ENCODE results near the gene TNIP2. TPM values are rescaled to one million over a fixed set of nuclear protein-coding genes. Genes with fewer than 3 reads are reported as not detected.

The TNIP2 gene
- total and polyA plus RNA-seq, 2 of the 13 experiments (the other 11 are each of a cell fraction or from before 2014, with no cell fraction given): 25.6 to 38.0 TPM

DNA sequence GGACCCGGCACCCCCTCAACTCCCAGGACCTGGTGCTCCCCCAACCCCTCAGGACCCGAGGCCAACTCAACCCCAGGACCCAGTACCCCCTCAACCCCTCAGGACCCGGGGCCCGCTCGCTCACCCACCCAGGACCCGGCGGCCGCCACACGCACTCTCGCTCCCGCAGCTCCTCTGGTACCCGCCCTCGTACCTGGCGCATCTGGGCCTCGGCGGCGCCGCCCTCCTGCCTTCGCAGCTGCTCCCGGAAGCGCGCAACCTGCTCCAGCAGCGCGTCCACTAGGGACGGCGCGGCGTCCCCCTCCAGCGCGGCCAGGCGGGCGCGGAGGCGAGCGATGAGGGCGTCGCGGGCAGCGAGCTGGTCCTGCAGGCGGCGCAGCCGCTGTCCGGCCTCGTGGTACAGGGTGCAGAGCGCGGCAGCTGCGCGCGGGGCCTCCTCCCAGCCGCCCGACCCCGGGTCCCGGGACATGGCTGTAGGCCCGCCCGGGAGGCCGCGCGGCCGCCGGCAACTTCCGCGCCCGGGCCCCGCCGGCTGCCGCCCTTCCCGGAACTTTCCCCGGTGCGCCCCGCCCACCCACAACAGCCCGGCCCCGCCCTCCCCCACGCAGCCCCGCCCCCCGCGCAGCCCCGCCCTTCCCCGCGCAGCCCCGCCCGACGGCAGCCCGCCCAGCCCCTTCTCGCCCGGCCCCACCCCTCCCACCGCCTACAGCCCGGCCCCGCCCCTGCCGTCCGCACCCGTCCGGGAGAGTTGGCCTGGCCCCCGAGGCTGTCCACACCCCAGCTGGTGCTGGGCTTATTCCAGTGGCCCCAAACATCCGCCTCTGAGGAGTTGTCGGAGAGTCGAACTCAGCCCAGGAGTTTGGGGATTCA, at the start of gene TNIP2 (continued):
- no peak for TF ChIP-seq SCMH1 (CRISPR knock-in tag; IDR thresholded peaks at IDR 0.05; ENCODE audit: borderline replicate concordance)
- 0 out of 2 replicates have a peak, but pooled peaks have one; percentile 12 for TF ChIP-seq RFX5 (IDR thresholded peaks at IDR 0.05; ENCODE audit: low read depth, low read length)
- TF ChIP-seq TOE1 (CRISPR knock-in tag; IDR thresholded peaks at IDR 0.05): no peak; the same call in 1 of the 2 replicates
- TF ChIP-seq, protein P1, sequence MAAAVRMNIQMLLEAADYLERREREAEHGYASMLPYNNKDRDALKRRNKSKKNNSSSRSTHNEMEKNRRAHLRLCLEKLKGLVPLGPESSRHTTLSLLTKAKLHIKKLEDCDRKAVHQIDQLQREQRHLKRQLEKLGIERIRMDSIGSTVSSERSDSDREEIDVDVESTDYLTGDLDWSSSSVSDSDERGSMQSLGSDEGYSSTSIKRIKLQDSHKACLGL (CRISPR knock-in tag; IDR thresholded peaks at IDR 0.05): no peak
- TF ChIP-seq, protein P2, sequence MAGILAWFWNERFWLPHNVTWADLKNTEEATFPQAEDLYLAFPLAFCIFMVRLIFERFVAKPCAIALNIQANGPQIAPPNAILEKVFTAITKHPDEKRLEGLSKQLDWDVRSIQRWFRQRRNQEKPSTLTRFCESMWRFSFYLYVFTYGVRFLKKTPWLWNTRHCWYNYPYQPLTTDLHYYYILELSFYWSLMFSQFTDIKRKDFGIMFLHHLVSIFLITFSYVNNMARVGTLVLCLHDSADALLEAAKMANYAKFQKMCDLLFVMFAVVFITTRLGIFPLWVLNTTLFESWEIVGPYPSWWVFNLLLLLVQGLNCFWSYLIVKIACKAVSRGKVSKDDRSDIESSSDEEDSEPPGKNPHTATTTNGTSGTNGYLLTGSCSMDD (CRISPR knock-in tag; IDR thresholded peaks at IDR 0.05): no peak
- TF ChIP-seq CHCHD3 (CRISPR knock-in tag; IDR thresholded peaks at IDR 0.05): no peak
- TF ChIP-seq MED8 (CRISPR knock-in tag; IDR thresholded peaks at IDR 0.05; ENCODE audit: insufficient replicate concordance): no peak
- TF ChIP-seq ZNF761 (CRISPR knock-in tag; conservative IDR thresholded peaks at IDR 0.05): 0 out of 2 replicates have a peak, but pooled peaks have one; percentile 42
- no peak for TF ChIP-seq SATB2 (CRISPR knock-in tag; IDR thresholded peaks at IDR 0.05)
- TF ChIP-seq KLF9 (CRISPR knock-in tag; IDR thresholded peaks at IDR 0.05; ENCODE audit: low read depth): no peak
- no peak for TF ChIP-seq ZNF530 (CRISPR knock-in tag; IDR thresholded peaks at IDR 0.05; ENCODE audit: low read depth)
- no peak for TF ChIP-seq MAFG (CRISPR knock-in tag; IDR thresholded peaks at IDR 0.05)
- no peak for TF ChIP-seq HDAC6 (IDR thresholded peaks at IDR 0.05; ENCODE audit: low read depth, low read length)
- TF ChIP-seq MIER2 (CRISPR knock-in tag; IDR thresholded peaks at IDR 0.05): no peak
- TF ChIP-seq ZNF746 (CRISPR knock-in tag; IDR thresholded peaks at IDR 0.05): no peak; the same call in 1 of the 2 replicates
- peak; percentile 80; the same call in 1 of the 2 replicates for TF ChIP-seq EEA1 (CRISPR knock-in tag; IDR thresholded peaks at IDR 0.05; ENCODE audit: borderline replicate concordance)
- peak; percentile 86 for TF ChIP-seq RBFOX2 (IDR thresholded peaks at IDR 0.05; ENCODE audit: low read depth, low read length)
- TF ChIP-seq ZC3H13 (CRISPR knock-in tag; IDR thresholded peaks at IDR 0.05): no peak
- no peak for TF ChIP-seq ZIK1 (CRISPR knock-in tag; IDR thresholded peaks at IDR 0.05; ENCODE audit: borderline replicate concordance, low read depth)
- no peak for TF ChIP-seq RFXANK (CRISPR knock-in tag; IDR thresholded peaks at IDR 0.05)
- TF ChIP-seq ZNF484 (CRISPR knock-in tag; IDR thresholded peaks at IDR 0.05; ENCODE audit: borderline replicate concordance, low read depth): no peak
- TF ChIP-seq, protein P3, sequence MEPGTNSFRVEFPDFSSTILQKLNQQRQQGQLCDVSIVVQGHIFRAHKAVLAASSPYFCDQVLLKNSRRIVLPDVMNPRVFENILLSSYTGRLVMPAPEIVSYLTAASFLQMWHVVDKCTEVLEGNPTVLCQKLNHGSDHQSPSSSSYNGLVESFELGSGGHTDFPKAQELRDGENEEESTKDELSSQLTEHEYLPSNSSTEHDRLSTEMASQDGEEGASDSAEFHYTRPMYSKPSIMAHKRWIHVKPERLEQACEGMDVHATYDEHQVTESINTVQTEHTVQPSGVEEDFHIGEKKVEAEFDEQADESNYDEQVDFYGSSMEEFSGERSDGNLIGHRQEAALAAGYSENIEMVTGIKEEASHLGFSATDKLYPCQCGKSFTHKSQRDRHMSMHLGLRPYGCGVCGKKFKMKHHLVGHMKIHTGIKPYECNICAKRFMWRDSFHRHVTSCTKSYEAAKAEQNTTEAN (CRISPR knock-in tag; conservative IDR thresholded peaks at IDR 0.05): no peak; the same call in 1 of the 2 replicates
- TF ChIP-seq ARNT2 (CRISPR knock-in tag; IDR thresholded peaks at IDR 0.05; ENCODE audit: low read depth): peak; percentile 83
- TF ChIP-seq TGIF2 (CRISPR knock-in tag; IDR thresholded peaks at IDR 0.05): no peak
- TF ChIP-seq, protein P4, sequence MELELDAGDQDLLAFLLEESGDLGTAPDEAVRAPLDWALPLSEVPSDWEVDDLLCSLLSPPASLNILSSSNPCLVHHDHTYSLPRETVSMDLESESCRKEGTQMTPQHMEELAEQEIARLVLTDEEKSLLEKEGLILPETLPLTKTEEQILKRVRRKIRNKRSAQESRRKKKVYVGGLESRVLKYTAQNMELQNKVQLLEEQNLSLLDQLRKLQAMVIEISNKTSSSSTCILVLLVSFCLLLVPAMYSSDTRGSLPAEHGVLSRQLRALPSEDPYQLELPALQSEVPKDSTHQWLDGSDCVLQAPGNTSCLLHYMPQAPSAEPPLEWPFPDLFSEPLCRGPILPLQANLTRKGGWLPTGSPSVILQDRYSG (CRISPR knock-in tag; IDR thresholded peaks at IDR 0.05): no peak
- TF ChIP-seq ZBTB38 (CRISPR knock-in tag; IDR thresholded peaks at IDR 0.05): no peak; the same call in 1 of the 2 replicates
- no peak for TF ChIP-seq ZFP36L1 (CRISPR knock-in tag; IDR thresholded peaks at IDR 0.05)
- TF ChIP-seq ZNF790 (CRISPR knock-in tag; IDR thresholded peaks at IDR 0.05; ENCODE audit: borderline replicate concordance): no peak; the same call in 1 of the 2 replicates
